NB4 (cell line): ENCODE measurements around the gene ANXA6.

Experiments
- MYC ChIP-seq: IDR thresholded peaks from 2 replicates; pipeline ENCODE4 v1.6.1; 2011; ENCODE audit warnings: low read depth, low read length
- POLR2A ChIP-seq: IDR thresholded peaks from 2 replicates; pipeline ENCODE4 v1.6.1; 2011; ENCODE audit warnings: mild to moderate bottlenecking; ENCODE audit not compliant: insufficient read length; ENCODE audit errors: extremely low read depth
- TF ChIP-seq, protein P1 (sequence below): IDR thresholded peaks from one replicate; pipeline ENCODE4 v1.5.1; 2012; ENCODE audit warnings: low read depth, low read length

DNA sequence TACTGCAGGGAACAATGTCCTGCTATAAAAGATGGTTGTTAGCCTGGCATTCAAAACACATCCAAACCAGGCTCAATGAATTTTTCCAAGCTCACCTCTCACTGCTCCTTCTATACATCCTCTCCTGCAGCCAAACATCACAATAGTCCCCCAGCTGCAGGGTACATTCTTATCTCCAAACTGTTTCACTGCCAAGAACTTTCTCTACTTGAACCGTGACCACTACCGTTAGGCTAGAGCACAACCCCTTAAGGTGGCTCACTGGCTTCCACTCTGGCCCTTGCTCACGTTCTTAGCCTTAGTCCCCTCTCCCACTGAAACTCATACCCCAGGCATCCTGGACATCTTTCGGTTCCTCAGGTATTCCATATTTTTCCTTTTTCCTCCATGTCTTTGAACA, 29.0 kb upstream of the ANXA6 start:
- TF ChIP-seq, protein P1, sequence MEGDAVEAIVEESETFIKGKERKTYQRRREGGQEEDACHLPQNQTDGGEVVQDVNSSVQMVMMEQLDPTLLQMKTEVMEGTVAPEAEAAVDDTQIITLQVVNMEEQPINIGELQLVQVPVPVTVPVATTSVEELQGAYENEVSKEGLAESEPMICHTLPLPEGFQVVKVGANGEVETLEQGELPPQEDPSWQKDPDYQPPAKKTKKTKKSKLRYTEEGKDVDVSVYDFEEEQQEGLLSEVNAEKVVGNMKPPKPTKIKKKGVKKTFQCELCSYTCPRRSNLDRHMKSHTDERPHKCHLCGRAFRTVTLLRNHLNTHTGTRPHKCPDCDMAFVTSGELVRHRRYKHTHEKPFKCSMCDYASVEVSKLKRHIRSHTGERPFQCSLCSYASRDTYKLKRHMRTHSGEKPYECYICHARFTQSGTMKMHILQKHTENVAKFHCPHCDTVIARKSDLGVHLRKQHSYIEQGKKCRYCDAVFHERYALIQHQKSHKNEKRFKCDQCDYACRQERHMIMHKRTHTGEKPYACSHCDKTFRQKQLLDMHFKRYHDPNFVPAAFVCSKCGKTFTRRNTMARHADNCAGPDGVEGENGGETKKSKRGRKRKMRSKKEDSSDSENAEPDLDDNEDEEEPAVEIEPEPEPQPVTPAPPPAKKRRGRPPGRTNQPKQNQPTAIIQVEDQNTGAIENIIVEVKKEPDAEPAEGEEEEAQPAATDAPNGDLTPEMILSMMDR = no peak
- TF ChIP-seq MYC = no peak
- no peak for TF ChIP-seq POLR2A
